ENCODE data around the gene PGAM4.
"Not testable (repeated sequence)": the region's sequence is repeated elsewhere in the genome, so short reads cannot be mapped to it uniquely, and the experiment has no call there.

DNA sequence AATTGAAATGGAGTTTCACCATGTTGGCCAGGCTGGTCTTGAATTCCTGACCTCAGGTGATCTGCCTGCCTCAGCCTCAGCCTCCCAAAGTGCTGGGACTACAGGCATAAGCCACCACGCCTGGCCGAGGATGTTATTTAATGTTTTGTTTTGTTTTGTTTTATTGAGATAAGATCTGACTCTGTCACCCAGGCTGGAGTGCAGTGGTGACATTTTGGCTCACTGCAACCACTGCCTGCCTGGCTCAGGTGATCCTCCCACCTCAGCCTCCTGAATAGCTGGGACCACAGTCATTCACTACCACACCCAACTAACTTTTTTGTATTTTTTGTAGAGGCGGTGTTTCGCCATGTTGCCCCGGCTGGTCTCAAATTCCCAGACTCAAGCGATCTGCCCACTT lies 24.4 kb downstream of the PGAM4 start:
- TF ChIP-seq, protein P1, sequence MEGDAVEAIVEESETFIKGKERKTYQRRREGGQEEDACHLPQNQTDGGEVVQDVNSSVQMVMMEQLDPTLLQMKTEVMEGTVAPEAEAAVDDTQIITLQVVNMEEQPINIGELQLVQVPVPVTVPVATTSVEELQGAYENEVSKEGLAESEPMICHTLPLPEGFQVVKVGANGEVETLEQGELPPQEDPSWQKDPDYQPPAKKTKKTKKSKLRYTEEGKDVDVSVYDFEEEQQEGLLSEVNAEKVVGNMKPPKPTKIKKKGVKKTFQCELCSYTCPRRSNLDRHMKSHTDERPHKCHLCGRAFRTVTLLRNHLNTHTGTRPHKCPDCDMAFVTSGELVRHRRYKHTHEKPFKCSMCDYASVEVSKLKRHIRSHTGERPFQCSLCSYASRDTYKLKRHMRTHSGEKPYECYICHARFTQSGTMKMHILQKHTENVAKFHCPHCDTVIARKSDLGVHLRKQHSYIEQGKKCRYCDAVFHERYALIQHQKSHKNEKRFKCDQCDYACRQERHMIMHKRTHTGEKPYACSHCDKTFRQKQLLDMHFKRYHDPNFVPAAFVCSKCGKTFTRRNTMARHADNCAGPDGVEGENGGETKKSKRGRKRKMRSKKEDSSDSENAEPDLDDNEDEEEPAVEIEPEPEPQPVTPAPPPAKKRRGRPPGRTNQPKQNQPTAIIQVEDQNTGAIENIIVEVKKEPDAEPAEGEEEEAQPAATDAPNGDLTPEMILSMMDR (IDR thresholded peaks at IDR 0.05; ENCODE audit: low read depth, low read length), result not testable (repeated sequence)
- TF ChIP-seq EZH2phosphoT487 (IDR thresholded peaks at IDR 0.05; ENCODE audit: low read depth), result not testable (repeated sequence)

Measured in OCI-LY3 (cell line).